Measurements from ENCODE around the gene DNAAF5. TPM values are rescaled to one million over a fixed set of nuclear protein-coding genes. Genes with fewer than 3 reads are reported as not detected.
A peak's percentile ranks its signal among the peaks of the same experiment; 100 is the strongest.

Gene DNAAF5
- total and polyA plus RNA-seq, 12 donors, result 10.4 to 30.0 (median 24.7) TPM

DNA sequence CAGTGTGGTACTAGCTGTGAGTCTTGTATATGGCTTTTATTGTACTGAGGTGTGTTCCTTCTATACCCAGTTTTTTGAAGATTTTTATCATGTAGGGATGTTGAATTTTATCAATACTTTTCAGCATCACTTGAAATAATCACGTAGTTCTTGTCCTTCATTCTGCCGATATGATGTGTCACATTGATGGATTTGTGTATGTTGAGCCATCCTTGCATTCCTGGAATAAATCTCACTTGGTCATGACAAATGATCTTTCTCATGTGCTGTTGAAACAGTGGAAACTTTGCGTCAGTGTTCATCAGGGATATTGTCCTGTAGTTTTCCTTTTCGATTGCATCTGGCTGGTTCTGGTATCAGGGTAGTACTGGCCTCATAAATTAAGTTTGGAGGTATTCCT is 7.7 kb downstream of the DNAAF5 start:
- TF ChIP-seq, protein P1, sequence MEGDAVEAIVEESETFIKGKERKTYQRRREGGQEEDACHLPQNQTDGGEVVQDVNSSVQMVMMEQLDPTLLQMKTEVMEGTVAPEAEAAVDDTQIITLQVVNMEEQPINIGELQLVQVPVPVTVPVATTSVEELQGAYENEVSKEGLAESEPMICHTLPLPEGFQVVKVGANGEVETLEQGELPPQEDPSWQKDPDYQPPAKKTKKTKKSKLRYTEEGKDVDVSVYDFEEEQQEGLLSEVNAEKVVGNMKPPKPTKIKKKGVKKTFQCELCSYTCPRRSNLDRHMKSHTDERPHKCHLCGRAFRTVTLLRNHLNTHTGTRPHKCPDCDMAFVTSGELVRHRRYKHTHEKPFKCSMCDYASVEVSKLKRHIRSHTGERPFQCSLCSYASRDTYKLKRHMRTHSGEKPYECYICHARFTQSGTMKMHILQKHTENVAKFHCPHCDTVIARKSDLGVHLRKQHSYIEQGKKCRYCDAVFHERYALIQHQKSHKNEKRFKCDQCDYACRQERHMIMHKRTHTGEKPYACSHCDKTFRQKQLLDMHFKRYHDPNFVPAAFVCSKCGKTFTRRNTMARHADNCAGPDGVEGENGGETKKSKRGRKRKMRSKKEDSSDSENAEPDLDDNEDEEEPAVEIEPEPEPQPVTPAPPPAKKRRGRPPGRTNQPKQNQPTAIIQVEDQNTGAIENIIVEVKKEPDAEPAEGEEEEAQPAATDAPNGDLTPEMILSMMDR (IDR thresholded peaks at IDR 0.05), result no peak
- ATAC-seq (no peak), DNase-seq (no peak)
- no peaks in the 10 kb centered on the region for H3K27me3 ChIP-seq
- intact Hi-C loops (cut with DNase I), result loop anchor here in 7 of 10 donors (5.0 to 10.0 kb wide), 9 partner anchors 38 to 412 kb away; partner anchors contain the start of gene PDGFA (in 3 of the 7)
- peaks cover 0 to 47% (median 4%) of the 10 kb centered on the region in 9 donors for H3K36me3 ChIP-seq
- H3K4me1 ChIP-seq, result peaks cover 6 to 42% (median 20%) of the 10 kb centered on the region in 9 donors
- H3K9me3 ChIP-seq, result peaks cover 0 to 15% (median 10%) of the 10 kb centered on the region in 11 donors
- no peak overlapping the region for H3K27ac ChIP-seq
- WGBS, 2 donors, result 96 to 97% methylated on average over 4 of the region's 4 CpGs
- no peak overlapping the region for H3K4me3 ChIP-seq

DNA sequence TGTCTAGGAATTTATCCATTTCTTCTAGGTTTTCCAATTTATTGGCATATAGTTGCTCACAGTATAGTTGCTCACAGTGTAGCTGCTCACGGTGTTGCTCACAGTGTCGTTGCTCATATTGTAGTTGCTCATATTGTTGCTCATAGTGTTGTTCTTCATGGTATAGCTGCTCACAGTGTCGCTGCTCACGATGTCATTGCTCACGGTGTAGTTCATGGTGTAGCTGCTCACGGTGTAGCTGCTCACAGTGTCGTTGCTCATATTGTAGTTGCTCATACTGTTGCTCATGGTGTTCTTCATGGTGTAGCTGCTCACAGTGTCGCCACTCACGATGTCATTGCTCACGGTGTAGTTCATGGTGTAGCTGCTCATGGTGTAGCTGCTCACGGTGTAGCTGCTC is 8.3 kb downstream of the DNAAF5 start:
- Histone ChIP-seq H3K27ac (no peak overlapping the region), H3K4me3 (no peak overlapping the region), H3K27me3 (no peaks in the 10 kb centered on the region), H3K9me3 (peaks cover 0 to 15% (median 10%) of the 10 kb centered on the region in 11 donors), H3K4me1 (peaks cover 6 to 47% (median 21%) of the 10 kb centered on the region in 9 donors), H3K36me3 (peaks cover 0 to 45% (median 4%) of the 10 kb centered on the region in 9 donors)
- intact Hi-C loops (cut with DNase I), result loop anchor here in 7 of 10 donors (5.0 to 10.0 kb wide), 9 partner anchors 37 to 413 kb away; partner anchors contain the start of gene PDGFA (in 3 of the 7)
- TF ChIP-seq, protein P1 (IDR thresholded peaks at IDR 0.05), result no peak
- DNase-seq (no peak), ATAC-seq (no peak)
- WGBS, 2 donors, result 98 to 99% methylated on average over 11 of the region's 11 CpGs

DNA sequence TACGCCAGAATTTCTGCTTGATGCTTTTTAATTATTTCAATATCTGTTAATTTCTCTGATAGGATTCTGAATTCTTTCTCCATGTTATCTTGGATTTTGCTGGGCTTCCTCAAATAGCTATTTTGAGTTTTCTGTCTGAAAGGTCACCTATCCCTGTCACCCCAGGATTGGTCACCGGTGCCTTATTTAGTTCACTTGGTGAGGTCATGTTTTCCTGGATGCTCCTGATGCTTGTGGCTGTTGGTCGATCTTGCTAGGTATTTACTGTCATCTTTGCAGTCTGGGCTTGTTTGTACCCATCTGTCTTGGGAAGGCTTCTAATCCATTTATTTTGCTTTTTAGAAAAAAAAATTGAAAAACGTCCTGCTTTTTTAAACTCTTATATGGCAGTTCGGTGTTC is 11.7 kb downstream of the DNAAF5 start:
- WGBS, 2 donors, result 73 to 74% methylated on average over 5 of the region's 5 CpGs
- Histone ChIP-seq H3K4me1 (peaks cover 0 to 21% (median 4%) of the 10 kb centered on the region in 9 donors), H3K27me3 (no peaks in the 10 kb centered on the region), H3K4me3 (no peak overlapping the region), H3K27ac (peak overlapping the region in 9 of 10 donors; percentile 15 to 73 (median 48)), H3K36me3 (peaks cover 0 to 52% (median 4%) of the 10 kb centered on the region in 9 donors), H3K9me3 (peaks cover 0 to 15% (median 10%) of the 10 kb centered on the region in 11 donors)
- ATAC-seq, result peak in 4 of 8 donors; percentile 41 to 80 (median 56)
- intact Hi-C loops (cut with DNase I), result loop anchor here in 2 of 10 donors (10.0 kb wide), 2 partner anchors 223 to 233 kb away; partner anchors contain the start of gene PDGFA (in 1 of the 2)
- no peak for DNase-seq
- TF ChIP-seq, protein P1 (IDR thresholded peaks at IDR 0.05), result no peak

DNA sequence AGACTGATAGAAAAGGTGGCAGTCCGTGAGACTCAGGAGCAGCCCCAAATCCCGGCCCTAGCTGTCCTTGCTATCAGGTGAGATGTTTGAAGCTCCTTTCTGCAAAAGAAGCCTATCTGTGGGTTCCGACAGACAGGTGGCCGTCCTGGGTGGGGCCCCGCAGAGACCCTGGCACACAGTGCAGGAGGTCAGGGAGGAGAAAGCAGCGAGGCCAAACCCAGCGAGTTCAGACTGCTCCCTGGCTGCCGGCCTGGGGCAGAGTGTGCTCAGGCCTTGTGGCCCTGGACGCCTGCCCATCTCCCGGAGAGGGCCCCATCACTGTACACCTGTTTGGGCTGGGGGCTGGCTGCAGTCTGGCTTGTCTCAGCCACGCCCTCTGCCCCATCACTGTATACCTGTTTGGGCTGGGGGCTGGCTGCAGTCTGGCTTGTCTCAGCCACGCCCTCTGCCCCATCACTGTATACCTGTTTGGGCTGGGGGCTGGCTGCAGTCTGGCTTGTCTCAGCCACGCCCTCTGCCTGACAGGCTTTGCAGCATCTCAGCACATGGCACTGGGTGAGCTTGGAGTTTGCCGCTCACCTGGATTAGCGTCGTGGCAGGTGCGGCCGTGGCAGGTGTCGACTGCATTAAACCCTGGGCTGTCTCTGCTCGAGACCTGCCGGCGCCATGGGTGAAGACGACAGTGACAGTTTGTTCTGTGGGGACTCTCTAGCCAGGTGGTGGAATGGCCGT is 12.4 kb downstream of the DNAAF5 start:
- Histone ChIP-seq H3K36me3 (peaks cover 0 to 52% (median 4%) of the 10 kb centered on the region in 9 donors), H3K27ac (peak overlapping the region; percentile 12 to 73 (median 50))
- DNase-seq, result peak in 1 of 2 donors; percentile 50

More for the DNA sequence above, 12.4 kb downstream of the DNAAF5 start:
- peak; percentile 48 to 97 (median 86) for ATAC-seq
- no peaks in the 10 kb centered on the region for H3K27me3 ChIP-seq
- intact Hi-C loops (cut with DNase I), result loop anchor here in 2 of 10 donors (10.0 kb wide), 2 partner anchors 224 to 234 kb away; partner anchors contain the start of gene PDGFA (in 1 of the 2)
- H3K4me1 ChIP-seq, result peaks cover 0 to 21% (median 4%) of the 10 kb centered on the region in 9 donors
- no peak overlapping the region for H3K4me3 ChIP-seq
- TF ChIP-seq, protein P1 (IDR thresholded peaks at IDR 0.05), result peak in 3 of 9 donors; percentile 9 to 31 (median 26)
- WGBS, 2 donors, result 69 to 78% methylated on average over 24 of the region's 24 CpGs
- peaks cover 0 to 14% (median 7%) of the 10 kb centered on the region in 11 donors for H3K9me3 ChIP-seq

Data from heart right ventricle (tissue), 16 donors.